ENCODE measurements around the gene RNF103.

DNA sequence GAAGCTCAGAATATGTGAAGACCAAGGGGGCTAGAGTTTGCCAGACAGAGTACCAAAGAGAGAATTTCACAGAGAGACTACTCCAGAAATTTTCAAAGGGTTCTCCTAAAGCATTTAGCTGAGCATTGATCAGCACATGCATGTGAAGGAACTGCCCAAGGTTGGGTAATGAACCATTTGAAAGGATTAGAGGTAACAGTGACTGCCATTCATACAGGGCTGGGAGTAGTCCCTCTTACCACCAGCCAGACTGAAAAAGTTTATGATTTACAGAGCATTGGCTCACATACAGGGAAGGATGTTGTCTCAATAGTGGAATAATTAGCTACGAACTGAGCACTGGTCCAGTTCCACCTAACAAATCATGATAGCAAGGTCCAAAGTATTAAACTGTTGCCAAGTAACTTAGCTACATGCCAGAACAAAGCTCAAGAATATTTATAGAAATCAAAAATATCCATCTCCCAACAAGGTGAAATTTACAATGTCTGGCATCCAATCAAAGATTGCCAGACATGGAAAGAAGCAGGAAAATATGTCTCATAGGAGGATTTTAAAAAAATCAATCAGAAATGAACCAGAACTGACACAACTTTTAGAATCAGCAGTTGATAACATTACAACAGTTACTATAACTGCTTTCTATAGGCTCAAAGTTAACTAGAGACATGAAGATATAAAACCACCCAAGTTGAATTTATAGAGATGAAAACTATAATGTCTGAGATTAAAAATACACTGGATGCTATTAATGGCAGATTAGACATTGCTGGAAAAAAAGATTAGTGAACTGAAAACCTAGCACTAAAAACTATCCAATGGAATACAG lies 25.7 kb upstream of the RNF103 start:
- no peak for TF ChIP-seq POLR2A (IDR thresholded peaks at IDR 0.05; ENCODE audit: low read depth, low read length)
- TF ChIP-seq POLR2AphosphoS5 (IDR thresholded peaks at IDR 0.05; ENCODE audit: low read depth, low read length) = no peak

All from GM12891 (cell line).